DOHH2 (cell line): ENCODE data around the gene GALNT9.

Experiments used
- CTCF ChIP-seq: fragments of 200-600 bp; sonication (generic); IDR thresholded peaks from one replicate; pipeline ENCODE4 v1.5.1; 2014; ENCODE audit warnings: antibody characterized with exemption, mild to moderate bottlenecking, low read depth, low read length; ENCODE audit not compliant: poor library complexity, severe bottlenecking
- EZH2phosphoT487 ChIP-seq: fragments of 200-600 bp; sonication (generic); IDR thresholded peaks from 2 replicates; pipeline ENCODE4 v1.6.1; 2017; ENCODE audit warnings: borderline replicate concordance, mild to moderate bottlenecking, antibody characterized with exemption, low read length, moderate library complexity, mixed read lengths

GRCh38 chr12:132160601-132161035 is 168.8 kb downstream of the GALNT9 start:
- TF ChIP-seq CTCF (no peak), EZH2phosphoT487 (no peak)
